Activated CD8-positive, alpha-beta T cell treated with anti-CD3 and anti-CD28 coated beads, Interleukin-2, amount 10 ng/mL, durations not matched to agents 7 days and 5 days (primary cell): Measurements from ENCODE around the gene CSNK1D. TPM values are rescaled to one million over a fixed set of nuclear protein-coding genes. Genes with fewer than 3 reads are reported as not detected.
A peak's percentile ranks its signal among the peaks of the same experiment; 100 is the strongest.
"Not testable (repeated sequence)": the region's sequence is repeated elsewhere in the genome, so short reads cannot be mapped to it uniquely, and the experiment has no call there.

Experiments
- ATAC-seq: fragments of 150-1000 bp; cut with Tn5 transposase; one replicate; pipeline ENCODE4 v1.10.0; 2021; ENCODE audit warnings: moderate library complexity
- CTCF ChIA-PET: fragments of 350-600 bp; sonication (Branson Sonifier 250); formaldehyde crosslinking; loops from one replicate; lab custom pipeline; 2021; ENCODE audit warnings: antibody characterized with exemption; lab: Charles Lee
- POLR2A ChIA-PET: fragments of 350-600 bp; sonication (Branson Sonifier 250); formaldehyde crosslinking; loops from one replicate; lab custom pipeline; 2021; ENCODE audit warnings: antibody characterized with exemption; lab: Charles Lee
- DNase-seq: peaks from one replicate; pipeline ENCODE4 v3.0.0-alpha.2; 2020
- H3K27ac Mint-ChIP-seq: one replicate; pipeline ENCODE4 v1.8.0; 2021; ENCODE audit warnings: mild to moderate bottlenecking, mixed read lengths
- H3K27me3 Mint-ChIP-seq: one replicate; pipeline ENCODE4 v1.8.0; 2021; ENCODE audit warnings: low read depth, mixed read lengths
- H3K36me3 Mint-ChIP-seq: one replicate; pipeline ENCODE4 v1.8.0; 2021; ENCODE audit warnings: low read depth, mixed read lengths
- H3K4me1 Mint-ChIP-seq: one replicate; pipeline ENCODE4 v1.8.0; 2021; ENCODE audit warnings: low read depth, mixed read lengths
- H3K4me3 Mint-ChIP-seq: one replicate; pipeline ENCODE4 v1.8.0; 2021; ENCODE audit warnings: mild to moderate bottlenecking, mixed read lengths
- H3K9me3 Mint-ChIP-seq: one replicate; pipeline ENCODE4 v1.8.0; 2022; ENCODE audit warnings: mixed read lengths; ENCODE audit not compliant: insufficient read depth
- microRNA-seq: library from miRNA; unstranded; fragments of <30 nt; microRNA quantifications from one replicate; pipeline ENCODE4 v1.2.0, GENCODE V29; 2022
- total RNA-seq, 2 experiments: library from RNA; stranded (reverse); gene quantifications; one replicate each; pipeline ENCODE4 v1.2.3, GENCODE V29; 2021

CSNK1D gene
- total RNA-seq, 2 experiments from 2014 or later = 99.5 to 111 TPM

- Mint-ChIP-seq H3K4me1 (peaks cover 80% of the 10 kb centered on the region), H3K9me3 (no peaks in the 10 kb centered on the region), H3K27me3 (no peaks in the 10 kb centered on the region), H3K27ac (peak overlapping the region; percentile 92), H3K4me3 (peak overlapping the region; percentile 67), H3K36me3 (peaks cover 45% of the 10 kb centered on the region)
- ChIA-PET CTCF (interaction anchor here (0.8 to 1.9 kb wide), 6 partner anchors 36 to 169 kb away, joined by 3 to 10 read pairs (median 5); partner anchors contain the start of genes DCXR and RAC3), POLR2A (interaction anchor here (0.6 to 2.4 kb wide), 7 partner anchors 9 to 94 kb away, joined by 3 to 7 read pairs (median 3); partner anchors contain the start of gene SLC16A3)
- ATAC-seq (no peak), DNase-seq (no peak)
Measured at GRCh38 chr17:82200135-82200534, 73.4 kb downstream of the CSNK1D start.

- no peaks in the 10 kb centered on the region for H3K9me3 Mint-ChIP-seq
- CTCF ChIA-PET = interaction anchor here (0.8 to 2.0 kb wide), 3 partner anchors 37 to 162 kb away, joined by 3 to 4 read pairs (median 3); partner anchors contain the start of gene DCXR
- H3K27me3 Mint-ChIP-seq = no peaks in the 10 kb centered on the region
- DNase-seq (no peak), ATAC-seq (no peak)
- H3K36me3 Mint-ChIP-seq = peaks cover 48% of the 10 kb centered on the region
- peaks cover 74% of the 10 kb centered on the region for H3K4me1 Mint-ChIP-seq
- H3K27ac Mint-ChIP-seq = peak overlapping the region; percentile 92
- POLR2A ChIA-PET = interaction anchor here (0.6 to 2.4 kb wide), 3 partner anchors 13 to 30 kb away, joined by 3 to 6 read pairs (median 3); partner anchors contain the start of gene SLC16A3
- H3K4me3 Mint-ChIP-seq = peak overlapping the region; percentile 36
Measured at GRCh38 chr17:82199496-82199895, 74.0 kb downstream of the CSNK1D start.

- ChIA-PET POLR2A (interaction anchor here (2.4 kb wide), 1 partner anchor 14 kb away, joined by 6 read pairs; no protein-coding TSS in a partner anchor), CTCF (interaction anchor here (0.6 to 2.0 kb wide), 6 partner anchors 8 to 178 kb away, joined by 3 to 5 read pairs (median 4); no protein-coding TSS in a partner anchor)
- peaks cover 56% of the 10 kb centered on the region for H3K36me3 Mint-ChIP-seq
- no peaks in the 10 kb centered on the region for H3K9me3 Mint-ChIP-seq
- peaks cover 71% of the 10 kb centered on the region for H3K4me1 Mint-ChIP-seq
- H3K4me3 Mint-ChIP-seq = peak overlapping the region; percentile 52
- DNase-seq (peak; percentile 57), ATAC-seq (peak; percentile 32)
- H3K27ac Mint-ChIP-seq = peak overlapping the region; percentile 79
- H3K27me3 Mint-ChIP-seq = no peaks in the 10 kb centered on the region
Measured at GRCh38 chr17:82198092-82198491, 75.4 kb downstream of the CSNK1D start.

- Mint-ChIP-seq H3K36me3 (peaks cover 65% of the 10 kb centered on the region), H3K4me1 (peaks cover 53% of the 10 kb centered on the region), H3K27me3 (no peaks in the 10 kb centered on the region), H3K4me3 (no peak overlapping the region), H3K9me3 (no peaks in the 10 kb centered on the region), H3K27ac (no peak overlapping the region)
- POLR2A ChIA-PET = no interaction called here
- DNase-seq (no peak), ATAC-seq (no peak)
- CTCF ChIA-PET = interaction anchor here (0.8 to 1.4 kb wide), 2 partner anchors 10 to 167 kb away, joined by 3 read pairs; no protein-coding TSS in a partner anchor
Measured at GRCh38 chr17:82195675-82196672, 77.5 kb downstream of the CSNK1D start.

GRCh38 chr17:82194765-82195164, 78.7 kb downstream of the CSNK1D start:
- POLR2A ChIA-PET = no interaction called here
- H3K27ac Mint-ChIP-seq = no peak overlapping the region
- H3K36me3 Mint-ChIP-seq = peaks cover 63% of the 10 kb centered on the region

GRCh38 chr17:82193520-82194220, 79.8 kb downstream of the CSNK1D start:
- Mint-ChIP-seq H3K4me1 (peaks cover 31% of the 10 kb centered on the region), H3K27me3 (no peaks in the 10 kb centered on the region), H3K9me3 (no peaks in the 10 kb centered on the region), H3K4me3 (no peak overlapping the region), H3K36me3 (peaks cover 58% of the 10 kb centered on the region), H3K27ac (peak overlapping the region; percentile 60)
- DNase-seq = no peak
- ChIA-PET POLR2A (no interaction called here), CTCF (no interaction called here)
- no peak for ATAC-seq

More at GRCh38 chr17:82194765-82195164, 78.7 kb downstream of the CSNK1D start:
- ATAC-seq (no peak), DNase-seq (no peak)
- H3K27me3 Mint-ChIP-seq = no peaks in the 10 kb centered on the region
- H3K4me3 Mint-ChIP-seq = no peak overlapping the region
- CTCF ChIA-PET = interaction anchor here (1.4 kb wide), 1 partner anchor 11 kb away, joined by 3 read pairs; no protein-coding TSS in a partner anchor
- peaks cover 41% of the 10 kb centered on the region for H3K4me1 Mint-ChIP-seq
- H3K9me3 Mint-ChIP-seq = no peaks in the 10 kb centered on the region

- peak overlapping the region; percentile 44 for H3K27ac Mint-ChIP-seq
- DNase-seq, ATAC-seq, H3K27me3 Mint-ChIP-seq, H3K4me3 Mint-ChIP-seq, H3K9me3 Mint-ChIP-seq, CTCF ChIA-PET: not testable (repeated sequence)
- POLR2A ChIA-PET = interaction anchor here (0.6 kb wide), 1 partner anchor 12 kb away, joined by 3 read pairs; no protein-coding TSS in a partner anchor
- H3K36me3 Mint-ChIP-seq = peaks cover 53% of the 10 kb centered on the region
- peaks cover 25% of the 10 kb centered on the region for H3K4me1 Mint-ChIP-seq
Measured at GRCh38 chr17:82193050-82193449, 80.5 kb downstream of the CSNK1D start.

Small RNAs within 50 kb of the gene (microRNA-seq; reads per million reads assigned to microRNA genes)
- 2.3 reads per million for gene MIR6787

Other genes starting within 250 kb of the CSNK1D start
- 10 to 100 TPM; 12.9 to 13.1 TPM for gene RAC3, start 242.0 kb downstream of the CSNK1D start, total RNA-seq
- 100 to 1,000 TPM; 141 TPM for gene DCXR, start 236.0 kb downstream of the CSNK1D start, total RNA-seq
- gene RFNG, start 221.9 kb downstream of the CSNK1D start, total RNA-seq = 10 to 100 TPM; 19.4 to 20.8 TPM
- 100 to 1,000 TPM in 1 of 2 experiments, 10 to 100 TPM in 1; 97.6 to 104 TPM for gene GPS1, start 221.8 kb downstream of the CSNK1D start, total RNA-seq
- gene DUS1L, start 207.9 kb downstream of the CSNK1D start, total RNA-seq = 100 to 1,000 TPM; 126 to 127 TPM
- gene FASN, start 175.5 kb downstream of the CSNK1D start, total RNA-seq = 100 to 1,000 TPM; 255 to 261 TPM
- 10 to 100 TPM; 78.3 to 84.7 TPM for gene CCDC57, start 60.9 kb downstream of the CSNK1D start, total RNA-seq
- 100 to 1,000 TPM; 257 to 264 TPM for gene SLC16A3, start 44.7 kb downstream of the CSNK1D start, total RNA-seq
- 100 to 1,000 TPM; 334 to 355 TPM for gene CD7, start 43.9 kb upstream of the CSNK1D start, total RNA-seq
- gene SECTM1, start 60.1 kb upstream of the CSNK1D start, total RNA-seq = under 1 TPM; 0.92 to 0.94 TPM
- not detected for gene TEX19, start 85.5 kb upstream of the CSNK1D start, total RNA-seq
- not detected for gene UTS2R, start 98.1 kb upstream of the CSNK1D start, total RNA-seq
- 10 to 100 TPM; 47.6 to 53.6 TPM for gene HEXD, start 144.6 kb upstream of the CSNK1D start, total RNA-seq
- 10 to 100 TPM; 25.2 to 28.0 TPM for gene OGFOD3, start 144.9 kb upstream of the CSNK1D start, total RNA-seq
- gene CYBC1, start 177.1 kb upstream of the CSNK1D start, total RNA-seq = 100 to 1,000 TPM; 220 to 247 TPM
- gene NARF, start 185.0 kb upstream of the CSNK1D start, total RNA-seq = 100 to 1,000 TPM; 112 to 114 TPM
- 10 to 100 TPM; 62.3 to 65.3 TPM for gene FOXK2, start 246.0 kb upstream of the CSNK1D start, total RNA-seq